ENCODE results near the gene ADPRM. TPM values are rescaled to one million over a fixed set of nuclear protein-coding genes. Genes with fewer than 3 reads are reported as not detected.
"Not testable (repeated sequence)": the region's sequence is repeated elsewhere in the genome, so short reads cannot be mapped to it uniquely, and the experiment has no call there.

ADPRM gene
- total RNA-seq, 1 donor from 2014 or later, result 14.1 TPM

GRCh38 chr17:10727192-10727591 is 29.8 kb downstream of the ADPRM start:
- DNase-seq, result no peak
- Mint-ChIP-seq H3K36me3 (ENCODE audit: low read depth) (peaks cover 3% of the 10 kb centered on the region), H3K27me3 (peaks cover 2% of the 10 kb centered on the region), H3K4me1 (peaks cover 12% of the 10 kb centered on the region), H3K27ac (no peak overlapping the region), H3K9me3 (no peaks in the 10 kb centered on the region), H3K4me3 (no peak overlapping the region)
- no peak for ATAC-seq (ENCODE audit: low read depth)
- no peak for TF ChIP-seq CTCF (IDR thresholded peaks at IDR 0.05)
- ChIA-PET CTCF (no interaction called here), POLR2A (no interaction called here)
- intact Hi-C loops (cut with micrococcal nuclease), result no loop called here

- DNase-seq, result no peak
- no peak for ATAC-seq (ENCODE audit: low read depth)
- Mint-ChIP-seq H3K9me3 (no peaks in the 10 kb centered on the region), H3K4me1 (peaks cover 12% of the 10 kb centered on the region), H3K36me3 (ENCODE audit: low read depth) (peaks cover 3% of the 10 kb centered on the region), H3K27me3 (peaks cover 2% of the 10 kb centered on the region), H3K27ac (no peak overlapping the region), H3K4me3 (no peak overlapping the region)
- no peak for TF ChIP-seq CTCF (IDR thresholded peaks at IDR 0.05)
- ChIA-PET CTCF (no interaction called here), POLR2A (interaction anchor here (0.6 to 1.4 kb wide), 2 partner anchors 26 to 31 kb away, joined by 3 to 4 read pairs; partner anchors contain the start of genes ADPRM and SCO1)
- intact Hi-C loops (cut with micrococcal nuclease), result no loop called here
Observed at GRCh38 chr17:10728331-10728892, 31.0 kb downstream of the ADPRM start.

DNA sequence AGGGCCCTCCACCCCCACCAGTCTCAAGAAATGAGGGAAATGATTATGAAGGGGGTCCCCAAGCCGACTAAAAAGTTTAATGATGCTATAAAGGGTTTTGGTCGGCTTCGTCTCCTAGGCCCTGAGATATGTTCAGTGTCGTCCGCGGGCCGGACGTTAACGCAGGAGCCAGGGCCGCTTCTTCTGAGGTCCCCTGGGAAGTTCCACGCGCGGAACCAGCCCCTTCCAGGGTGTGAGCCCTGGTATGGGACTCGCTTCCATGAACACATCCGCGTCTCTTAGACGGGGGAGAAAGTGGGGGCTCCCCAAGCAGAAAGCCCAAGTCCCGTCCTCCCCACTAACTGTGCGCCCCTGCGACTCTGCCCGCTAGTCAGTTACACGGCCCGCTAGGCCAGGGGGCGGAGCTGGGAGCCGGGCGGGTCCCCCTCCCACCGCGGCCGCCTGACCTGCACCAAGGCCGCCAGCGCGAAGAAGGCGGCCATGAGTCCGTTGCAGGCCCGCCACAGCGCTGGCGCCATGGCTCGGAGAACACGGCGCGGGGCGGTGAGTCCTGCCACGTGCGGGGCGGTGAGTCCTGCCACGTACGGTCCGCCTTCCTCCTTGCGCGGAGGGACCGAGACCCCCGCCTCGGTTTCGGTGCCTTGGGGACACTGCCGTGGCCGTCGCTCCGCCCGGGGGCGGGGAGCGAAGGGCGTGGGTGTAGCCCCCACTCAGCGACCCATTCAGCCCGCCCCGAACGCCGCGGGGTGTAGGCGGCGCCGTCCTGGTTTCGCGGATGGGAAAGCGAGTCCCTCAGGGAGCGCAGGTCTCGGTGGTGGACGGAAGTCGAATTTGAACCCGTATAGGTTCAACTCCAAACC is 32.2 kb downstream of the ADPRM start, which contains the start of gene TMEM220:
Gene TMEM220, minus strand, starts transcription at position 690 of the 860 bp plus-strand sequence. Its CDS starts 172 bp downstream, at position 518.
- Mint-ChIP-seq H3K9me3 (no peaks in the 10 kb centered on the region), H3K27ac (peak within 1 kb of the TSS; percentile 77), H3K36me3 (ENCODE audit: low read depth) (no peaks in the 10 kb centered on the region), H3K4me1 (peaks cover 12% of the 10 kb centered on the region), H3K4me3 (peak within 1 kb of the TSS; percentile 86), H3K27me3 (peaks cover 5% of the 10 kb centered on the region)
- no peak for TF ChIP-seq CTCF (IDR thresholded peaks at IDR 0.05)
- intact Hi-C loops (cut with micrococcal nuclease), result loop anchor here (1.0 kb wide), 1 partner anchor 32 kb away; the partner anchor contains the start of genes ADPRM and SCO1
- ATAC-seq (ENCODE audit: low read depth) (peak; percentile 81), DNase-seq (peak; percentile 54)
- POLR2A ChIA-PET, result interaction anchor here (0.6 to 1.4 kb wide), 4 partner anchors 28 to 32 kb away, joined by 3 to 5 read pairs (median 4); partner anchors contain the start of genes ADPRM and SCO1
- CTCF ChIA-PET, result no interaction called here

DNA sequence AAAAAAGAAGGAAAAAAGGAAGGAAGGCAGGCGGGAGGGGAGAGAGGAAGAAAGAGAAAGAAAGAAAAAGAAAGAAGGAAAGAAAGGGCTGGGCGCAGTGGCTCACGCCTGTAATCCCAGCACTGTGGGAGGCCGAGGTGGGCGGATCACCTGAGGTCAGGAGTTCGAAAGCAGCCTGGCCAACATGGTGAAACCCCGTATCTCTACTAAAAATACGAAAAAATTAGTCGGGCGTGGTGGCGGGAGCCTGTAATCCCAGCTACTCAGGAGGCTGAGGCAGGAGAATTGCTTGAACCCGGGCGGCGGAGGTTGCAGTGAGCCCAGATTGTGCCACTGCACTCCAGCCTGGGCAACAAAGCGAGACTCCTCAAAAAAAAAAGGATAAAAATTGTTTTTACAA is 32.9 kb downstream of the ADPRM start:
- Mint-ChIP-seq H3K4me3 (peak overlapping the region; percentile 86), H3K27ac (peak overlapping the region; percentile 77), H3K4me1 (peaks cover 12% of the 10 kb centered on the region)
- DNase-seq; intact Hi-C loops (cut with micrococcal nuclease); ATAC-seq (ENCODE audit: low read depth); H3K27me3 Mint-ChIP-seq; CTCF ChIA-PET; H3K9me3 Mint-ChIP-seq; H3K36me3 Mint-ChIP-seq (ENCODE audit: low read depth): not testable (repeated sequence)
- POLR2A ChIA-PET, result interaction anchor here (0.6 to 1.3 kb wide), 3 partner anchors 17 to 31 kb away, joined by 3 to 5 read pairs (median 4); no protein-coding TSS in a partner anchor

- DNase-seq (no peak), ATAC-seq (ENCODE audit: low read depth) (no peak)
- no peaks in the 10 kb centered on the region for H3K36me3 Mint-ChIP-seq (ENCODE audit: low read depth)
- ChIA-PET POLR2A (no interaction called here), CTCF (no interaction called here)
- peaks cover 12% of the 10 kb centered on the region for H3K4me1 Mint-ChIP-seq
- no peaks in the 10 kb centered on the region for H3K9me3 Mint-ChIP-seq
- intact Hi-C loops (cut with micrococcal nuclease), result no loop called here
- H3K27me3 Mint-ChIP-seq, result peaks cover 6% of the 10 kb centered on the region
- H3K27ac Mint-ChIP-seq, result no peak overlapping the region
- no peak overlapping the region for H3K4me3 Mint-ChIP-seq
- TF ChIP-seq CTCF (IDR thresholded peaks at IDR 0.05), result no peak
Observed at GRCh38 chr17:10731408-10731879, 34.0 kb downstream of the ADPRM start.

DNA sequence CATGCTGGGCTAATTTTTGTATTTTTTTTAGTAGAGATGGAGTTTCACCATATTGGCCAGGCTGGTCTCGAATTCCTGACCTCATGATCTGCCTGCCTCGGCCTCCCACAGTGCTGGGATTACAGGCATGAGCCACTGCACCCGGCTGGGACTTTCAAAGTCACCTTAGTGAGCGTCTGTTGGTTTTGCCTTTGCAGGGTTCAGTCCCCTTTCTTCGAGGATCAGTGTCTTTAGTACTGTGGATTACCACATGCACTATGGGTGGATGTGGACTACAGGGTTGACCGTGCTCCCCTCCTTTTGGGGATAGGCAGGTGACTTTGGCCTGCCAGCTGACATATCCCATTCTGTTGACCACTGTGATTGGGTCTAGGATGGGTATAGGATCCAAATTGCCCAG is 34.7 kb downstream of the ADPRM start:
- DNase-seq; H3K9me3 Mint-ChIP-seq; H3K36me3 Mint-ChIP-seq (ENCODE audit: low read depth); POLR2A ChIA-PET; ATAC-seq (ENCODE audit: low read depth); intact Hi-C loops (cut with micrococcal nuclease); H3K27me3 Mint-ChIP-seq; CTCF ChIA-PET; H3K4me3 Mint-ChIP-seq; H3K27ac Mint-ChIP-seq: not testable (repeated sequence)
- H3K4me1 Mint-ChIP-seq, result peaks cover 13% of the 10 kb centered on the region

All from activated B cell treated with CpG ODN at 0.5 μM for 24 hours (primary cell).